H1 (cell line): ENCODE measurements around the gene MMP17. TPM values are rescaled to one million over a fixed set of nuclear protein-coding genes. Genes with fewer than 3 reads are reported as not detected.

Experiments
- CTCF ChIA-PET: fragments of 300-600 bp; sonication (Branson Sonifier 250); formaldehyde crosslinking; loops from one replicate; lab custom pipeline; 2021; ENCODE audit not compliant: partially characterized antibody; lab: Charles Lee
- POLR2A ChIA-PET: fragments of 300-600 bp; sonication (Branson Sonifier 250); formaldehyde crosslinking; loops from one replicate; lab custom pipeline; 2021; ENCODE audit warnings: inconsistent platforms; ENCODE audit not compliant: partially characterized antibody; lab: Charles Lee
- DNase-seq, 2 experiments: peaks; one replicate each; pipeline versions ENCODE4 v3.0.0 to v3.0.0-alpha.2; 2010 to 2022; ENCODE audit warnings: low spot score in 2 of 2, low read depth in 1 of 2, mixed read lengths in 1 of 2
- FAIRE-seq: peaks from 2 replicates; lab custom pipeline; 2011; peaks lifted over from hg19 to GRCh38; lab: Jason Lieb, UNC
- H2AFZ ChIP-seq: 2 replicates; pipeline ENCODE4 v1.8.1; 2012; ENCODE audit warnings: low read length, inconsistent platforms
- H2AK5ac ChIP-seq: 2 replicates; pipeline ENCODE4 v1.6.1; 2013; ENCODE audit warnings: low read depth, low read length
- H2BK120ac ChIP-seq: replicated peaks from 2 replicates; pipeline ENCODE3; 2013; ENCODE audit warnings: low read depth, low read length, inconsistent platforms
- H2BK12ac ChIP-seq: 2 replicates; pipeline ENCODE4 v1.6.1; 2013; ENCODE audit warnings: low read depth, low read length
- H2BK15ac ChIP-seq: 2 replicates; pipeline ENCODE4 v1.6.1; 2013; ENCODE audit warnings: low read length
- H2BK20ac ChIP-seq: 2 replicates; pipeline ENCODE4 v1.6.1; 2013; ENCODE audit warnings: low read length
- H2BK5ac ChIP-seq: 2 replicates; pipeline ENCODE4 v1.6.1; 2013; ENCODE audit warnings: low read depth, low read length
- H3K14ac ChIP-seq: 2 replicates; pipeline ENCODE4 v1.6.1; 2013; ENCODE audit warnings: inconsistent platforms; ENCODE audit not compliant: insufficient read length
- H3K18ac ChIP-seq: 2 replicates; pipeline ENCODE4 v1.6.1; 2013; ENCODE audit warnings: low read length; ENCODE audit errors: extremely low read depth
- H3K23ac ChIP-seq: 2 replicates; pipeline ENCODE4 v1.6.1; 2013; ENCODE audit warnings: inconsistent platforms; ENCODE audit not compliant: insufficient read length
- H3K23me2 ChIP-seq: 2 replicates; pipeline ENCODE4 v1.6.1; 2013; ENCODE audit warnings: low read depth, low read length
- H3K27ac ChIP-seq: 2 replicates; pipeline ENCODE4 v1.6.1; 2011; ENCODE audit warnings: low read depth, low read length, inconsistent platforms
- H3K27me3 ChIP-seq, 4 experiments: replicated peaks in 1 of 4; 1 replicate in 1 of 4; 2 replicates in 3 of 4; pipeline versions ENCODE4 v1.6.1 to v1.8.1; 2011 to 2013; ENCODE audit warnings: low read length in 3 of 4, mild to moderate bottlenecking in 3 of 4, inconsistent platforms in 2 of 4, mixed read lengths in 2 of 4, moderate library complexity in 1 of 4; ENCODE audit not compliant: control insufficient read depth in 3 of 4, insufficient read depth in 3 of 4; ENCODE audit errors: extremely low read depth in 1 of 4
- H3K36me3 ChIP-seq, 4 experiments: 2 replicates each; pipeline versions ENCODE4 v1.6.1 to v1.8.1; 2011 to 2013; ENCODE audit warnings: mild to moderate bottlenecking in 4 of 4, low read length in 3 of 4, moderate library complexity in 2 of 4, control low read depth in 1 of 4, inconsistent platforms in 1 of 4; ENCODE audit not compliant: insufficient read depth in 4 of 4, control insufficient read depth in 2 of 4
- H3K4ac ChIP-seq: replicated peaks from 2 replicates; pipeline ENCODE3; 2013; ENCODE audit warnings: low read length, low read depth, mixed read lengths, inconsistent platforms; ENCODE audit not compliant: insufficient read length
- H3K4me1 ChIP-seq, 4 experiments: replicated peaks in 1 of 4; 1 replicate in 1 of 4; 2 replicates in 3 of 4; pipeline versions ENCODE4 v1.6.1 to v1.8.1; 2011 to 2013; ENCODE audit warnings: low read length in 3 of 4, inconsistent platforms in 2 of 4, mixed read lengths in 1 of 4; ENCODE audit not compliant: insufficient read depth in 4 of 4, control insufficient read depth in 3 of 4
- H3K4me2 ChIP-seq, 2 experiments: 2 replicates each; pipeline versions ENCODE4 v1.6.1 to v1.8.1; 2011 to 2013; ENCODE audit warnings: low read depth in 2 of 2, low read length in 2 of 2, control low read depth in 1 of 2, inconsistent platforms in 1 of 2, mild to moderate bottlenecking in 1 of 2; ENCODE audit not compliant: insufficient read depth in 1 of 2
- H3K4me3 ChIP-seq, 4 experiments: fragments of 200-600, 300-600 bp in 1 of 4; sonication (generic), shearing (Covaris generic), sonication (Bioruptor Twin) in 1 of 4; 2 replicates each; pipeline versions ENCODE4 v1.5.1 to v1.8.1; 2011 to 2016; ENCODE audit warnings: low read length in 4 of 4, low read depth in 3 of 4, control low read depth in 2 of 4, inconsistent platforms in 2 of 4, mild to moderate bottlenecking in 2 of 4, mixed read lengths in 1 of 4, moderate library complexity in 1 of 4; ENCODE audit not compliant: insufficient read depth in 2 of 4; ENCODE audit errors: extremely low read depth in 1 of 4
- H3K56ac ChIP-seq: replicated peaks from 2 replicates; pipeline ENCODE3; 2013; ENCODE audit warnings: low read depth, mild to moderate bottlenecking, mixed read lengths, low read length, inconsistent platforms; ENCODE audit not compliant: insufficient read length
- H3K79me1 ChIP-seq: 2 replicates; pipeline ENCODE4 v1.6.1; 2013; ENCODE audit warnings: low read depth, low read length, control low read depth
- H3K79me2 ChIP-seq, 2 experiments: 2 replicates each; pipeline versions ENCODE4 v1.6.1 to v1.8.1; 2012 to 2013; ENCODE audit warnings: low read length in 2 of 2, mild to moderate bottlenecking in 2 of 2, inconsistent platforms in 1 of 2; ENCODE audit not compliant: insufficient read depth in 2 of 2, control insufficient read depth in 1 of 2
- H3K9ac ChIP-seq, 4 experiments: replicated peaks in 1 of 4; 1 replicate in 1 of 4; 2 replicates in 3 of 4; pipeline versions ENCODE4 v1.6.1 to v1.8.1; 2011 to 2013; ENCODE audit warnings: low read depth in 3 of 4, low read length in 3 of 4, control low read depth in 2 of 4, mild to moderate bottlenecking in 2 of 4, moderate library complexity in 2 of 4, inconsistent platforms in 1 of 4; ENCODE audit errors: extremely low read depth in 1 of 4
- H3K9me3 ChIP-seq, 2 experiments: 2 replicates each; pipeline versions ENCODE4 v1.6.1 to v1.8.1; 2012 to 2013; ENCODE audit warnings: mild to moderate bottlenecking in 2 of 2, moderate library complexity in 2 of 2, control low read depth in 1 of 2, inconsistent platforms in 1 of 2, low read depth in 1 of 2, low read length in 1 of 2, mixed read lengths in 1 of 2; ENCODE audit not compliant: insufficient read depth in 2 of 2
- H4K20me1 ChIP-seq, 2 experiments: replicated peaks in 1 of 2; 2 replicates each; pipeline versions ENCODE3 to v1.8.1; 2011 to 2013; ENCODE audit warnings: inconsistent platforms in 2 of 2, low read length in 2 of 2, mild to moderate bottlenecking in 1 of 2; ENCODE audit not compliant: insufficient read depth in 2 of 2, control insufficient read depth in 1 of 2
- H4K5ac ChIP-seq: 2 replicates; pipeline ENCODE4 v1.6.1; 2013; ENCODE audit warnings: low read length, low read depth, mixed read lengths, inconsistent platforms; ENCODE audit not compliant: insufficient read length
- H4K8ac ChIP-seq: 2 replicates; pipeline ENCODE4 v1.8.0; 2013; ENCODE audit warnings: mild to moderate bottlenecking, moderate library complexity, low read length, inconsistent platforms; ENCODE audit not compliant: insufficient read depth; ENCODE audit errors: extremely low read depth
- H4K91ac ChIP-seq: replicated peaks from 2 replicates; pipeline ENCODE3; 2013; ENCODE audit warnings: low read length, mixed read lengths, inconsistent platforms; ENCODE audit not compliant: insufficient read length
- CTBP2 ChIP-seq: IDR thresholded peaks from 2 replicates; pipeline ENCODE4 v1.7.0; 2011; ENCODE audit warnings: borderline replicate concordance, mild to moderate bottlenecking, moderate library complexity, mixed read lengths, low read length; ENCODE audit not compliant: insufficient read depth, insufficient read length
- E2F6 ChIP-seq: IDR thresholded peaks from 2 replicates; pipeline ENCODE4 v1.6.1; 2012; ENCODE audit warnings: inconsistent platforms
- EZH2 ChIP-seq: fragments of 200-600 bp; sonication (generic); IDR thresholded peaks from 2 replicates; pipeline ENCODE4 v1.7.1; 2012; ENCODE audit warnings: low read depth, mild to moderate bottlenecking, moderate library complexity, low read length, inconsistent platforms; ENCODE audit not compliant: severe bottlenecking
- JUND ChIP-seq: IDR thresholded peaks from 2 replicates; pipeline ENCODE4 v1.6.1; 2011; ENCODE audit warnings: mild to moderate bottlenecking, improper control_type of control experiment, low read length
- SIN3A ChIP-seq, 2 experiments: IDR thresholded peaks in 1 of 2; conservative IDR thresholded peaks in 1 of 2; 2 replicates each; pipeline ENCODE4 v1.6.1; 2011 to 2012; ENCODE audit warnings: low read length in 2 of 2, improper control_type of control experiment in 1 of 2, low read depth in 1 of 2, mild to moderate bottlenecking in 1 of 2
- TAF7 ChIP-seq: optimal IDR thresholded peaks from 2 replicates; pipeline ENCODE3; 2011; ENCODE audit warnings: low read depth, mild to moderate bottlenecking, inconsistent platforms, low read length, moderate library complexity, borderline replicate concordance
- ZNF274 ChIP-seq: IDR thresholded peaks from 2 replicates; pipeline ENCODE4 v1.7.0; 2012; ENCODE audit warnings: low read length, borderline replicate concordance; ENCODE audit errors: extremely low read depth
- WGBS, 2 experiments: shearing (Covaris generic) in 1 of 2; methylation state at CpG; one replicate each; pipeline versions ENCODE4 v1.1.6 to v1.1.7; 2013 to 2015; ENCODE audit warnings: low lambda C conversion rate in 2 of 2, mixed read lengths in 2 of 2, inconsistent platforms in 1 of 2, low coverage in 1 of 2, missing lambda C conversion rate in 1 of 2; ENCODE audit not compliant: insufficient replicate concordance in 2 of 2, insufficient coverage in 1 of 2, insufficient read length in 1 of 2; ENCODE audit errors: extremely low coverage in 1 of 2, missing lambda C conversion rate in 1 of 2; 5-methylcytosine and 5-hydroxymethylcytosine counted together
- polyA plus RNA-seq, 7 experiments: library from polyadenylated mRNA; depleted of rRNA in 3 of 7; stranded (reverse) in 5 of 7; unstranded in 2 of 7; fragments of >200 nt in 5 of 7; fragments of 200-250 nt in 2 of 7; gene quantifications; 1 replicate in 5 of 7; 2 replicates in 1 of 7; 4 replicates in 1 of 7; pipeline versions ENCODE4 v1.2.1 to v1.2.3, GENCODE V29; 2011 to 2013; ENCODE audit warnings: missing spikeins in 2 of 7, mixed read lengths in 2 of 7
- total RNA-seq: library from RNA; stranded (reverse); fragmentation: NEBNext Ultra II Directional; extraction: Animal tissue kit (Norgen Biotek cat#: 25700); gene quantifications from 2 replicates; pipeline ENCODE4 v1.2.1, GENCODE V29; 2021

Gene MMP17
- total and polyA plus RNA-seq, 2 of the 8 experiments (the other 6 are each of a cell fraction or from before 2014, with no cell fraction given) = 41.3 to 53.8 TPM

GRCh38 chr12:131834798-131835615 is 6.8 kb downstream of the MMP17 start:
- peaks cover 0 to 14% (median 7%) of the 10 kb centered on the region in 4 experiments; a peak in 6 of 7 replicates for H3K4me1 ChIP-seq
- peaks cover 0 to 20% of the 10 kb centered on the region in 2 experiments; a peak in 2 of 4 replicates for H3K79me2 ChIP-seq
- H4K5ac ChIP-seq = no peak overlapping the region
- no peak overlapping the region for H2BK120ac ChIP-seq
- no peak overlapping the region; the same call in 1 of the 2 replicates for H3K27ac ChIP-seq
- H3K4ac ChIP-seq = no peak overlapping the region
- H4K20me1 ChIP-seq = peaks cover 5 to 25% of the 10 kb centered on the region in 2 experiments
- no peaks in the 10 kb centered on the region; a peak in 1 of 8 replicates for H3K36me3 ChIP-seq
- H2BK12ac ChIP-seq = no peak overlapping the region
- H2AFZ ChIP-seq = no peak overlapping the region
- H3K14ac ChIP-seq = no peak overlapping the region
- H3K23me2 ChIP-seq = peaks cover 6% of the 10 kb centered on the region; the same call in 1 of the 2 replicates
- H4K91ac ChIP-seq = no peak overlapping the region
- ChIA-PET CTCF (interaction anchor here (0.7 to 3.3 kb wide), 3 partner anchors 17 to 80 kb away, joined by 3 to 9 read pairs (median 4); no protein-coding TSS in a partner anchor), POLR2A (interaction anchor here (1.0 kb wide), 1 partner anchor 95 kb away, joined by 5 read pairs; no protein-coding TSS in a partner anchor)
- TF ChIP-seq SIN3A (conservative IDR thresholded peaks at IDR 0.05 in 1 of 2, IDR thresholded peaks at IDR 0.05 in 1 of 2; ENCODE audit: low read depth in 1 of 2, low read length in 2 of 2) (no peak), CTBP2 (no peak), JUND (no peak), ZNF274 (no peak), E2F6 (no peak), EZH2 (no peak), TAF7 (no peak)
- no peak overlapping the region for H2BK15ac ChIP-seq
- DNase-seq (peak in 1 of 2 experiments; percentile 40), FAIRE-seq (no peak)
- no peak overlapping the region for H3K4me2 ChIP-seq
- H3K79me1 ChIP-seq = peaks cover 4% of the 10 kb centered on the region; the same call in 1 of the 2 replicates
- H2BK5ac ChIP-seq = no peak overlapping the region
- H3K23ac ChIP-seq = no peak overlapping the region
- H3K27me3 ChIP-seq = peaks cover 0 to 2% (median under 1%) of the 10 kb centered on the region in 4 experiments; a peak in 2 of 7 replicates
- H3K4me3 ChIP-seq = no peak overlapping the region
- no peak overlapping the region for H2BK20ac ChIP-seq
- H3K9ac ChIP-seq = no peak overlapping the region
- 91% methylated on average over 20 of the region's 20 CpGs; no CpG with 5 or more reads in 1 of the 2 experiments for WGBS, 2 experiments
- H3K9me3 ChIP-seq = no peaks in the 10 kb centered on the region
- H3K56ac ChIP-seq = no peak overlapping the region
- peak overlapping the region; percentile 2; the same call in 1 of the 2 replicates for H4K8ac ChIP-seq
- no peak overlapping the region for H2AK5ac ChIP-seq
- no peak overlapping the region for H3K18ac ChIP-seq
